ENCODE data around the gene PAK5.
A peak's percentile ranks its signal among the peaks of the same experiment; 100 is the strongest.

Gene PAK5

GRCh38 chr20:9615766-9616454 lies 223.0 kb downstream of the PAK5 start:
- DNase-seq = no peak

- no peak for DNase-seq
Measured at GRCh38 chr20:9615118-9615517, 223.8 kb downstream of the PAK5 start.

- DNase-seq = no peak
Measured at GRCh38 chr20:9613871-9614270, 225.0 kb downstream of the PAK5 start.

- DNase-seq = no peak
Measured at GRCh38 chr20:9611921-9612320, 227.0 kb downstream of the PAK5 start.

DNA sequence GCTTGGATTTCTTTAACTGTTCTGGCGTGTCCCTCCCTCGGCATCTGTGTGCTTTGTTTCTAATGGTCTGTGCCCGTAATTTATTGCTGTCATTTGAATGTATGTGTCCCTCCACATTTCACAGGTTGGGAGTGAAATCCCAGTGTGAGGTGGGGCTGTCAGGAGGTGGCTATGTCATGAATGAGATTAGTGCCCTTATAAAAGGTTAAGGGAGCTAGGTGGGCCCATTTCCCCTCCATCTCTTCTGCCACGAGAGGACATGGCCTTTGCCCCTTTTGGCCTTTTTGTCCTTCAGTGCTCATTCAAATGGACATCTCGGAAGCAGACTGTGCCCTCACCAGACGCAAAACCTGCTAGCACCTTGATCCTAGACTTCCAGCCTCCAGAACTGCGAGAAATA lies 228.2 kb downstream of the PAK5 start:
- DNase-seq = no peak

- DNase-seq = peak; percentile 75
Measured at GRCh38 chr20:9609887-9610502, 228.9 kb downstream of the PAK5 start.

DNA sequence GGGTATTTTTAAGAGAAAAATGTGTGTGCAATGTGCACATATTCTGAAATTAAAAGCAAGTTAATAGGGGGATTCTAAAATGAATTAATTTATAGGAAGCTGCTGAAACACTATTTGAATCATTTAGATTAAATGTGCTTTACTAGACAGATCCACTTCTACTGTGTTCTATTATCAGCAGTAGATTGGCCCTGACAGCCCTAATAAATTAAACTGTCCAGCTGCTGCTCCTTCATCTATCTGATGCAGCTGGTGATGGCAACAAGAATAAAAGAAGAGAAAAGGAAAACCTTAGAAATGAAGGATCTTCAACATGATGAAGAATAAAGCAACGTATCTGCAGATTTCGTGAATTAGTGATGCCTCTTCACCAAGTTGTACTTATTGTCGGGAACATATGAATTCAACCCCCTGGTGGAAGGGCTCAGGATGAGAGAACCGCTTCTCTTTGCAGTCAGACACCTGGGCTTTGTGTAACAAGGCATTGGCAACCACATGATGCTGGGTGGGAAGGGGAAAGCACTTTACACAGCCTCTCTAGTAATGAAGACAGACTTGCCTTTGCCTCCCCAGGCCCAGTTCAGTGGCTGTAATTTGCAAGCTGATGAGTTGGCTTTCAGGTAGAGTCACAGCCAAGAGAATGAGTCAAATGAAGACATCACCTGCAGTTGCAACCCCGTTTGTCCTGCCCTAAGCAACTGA lies 230.1 kb downstream of the PAK5 start:
- peak; percentile 47 for DNase-seq

DNA sequence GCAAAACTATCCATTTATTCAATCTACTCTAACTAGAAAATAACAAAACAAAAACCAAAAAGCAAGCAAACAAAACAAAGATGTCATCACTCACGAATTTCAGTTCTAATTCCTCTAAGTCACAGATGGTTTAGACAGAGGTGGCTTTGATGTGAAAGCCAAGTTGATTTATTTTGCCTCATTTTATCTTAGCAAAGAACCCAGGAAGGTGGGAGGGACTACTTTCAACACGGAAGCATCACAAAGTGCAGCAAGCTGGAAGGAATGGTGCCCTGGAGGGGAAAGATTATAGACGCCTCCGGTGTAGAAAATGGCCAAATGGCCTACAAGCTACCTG lies 236.1 kb downstream of the PAK5 start:
- no peak for DNase-seq

- DNase-seq = peak; percentile 92
Measured at GRCh38 chr20:9600562-9600961, 238.3 kb downstream of the PAK5 start.

DNA sequence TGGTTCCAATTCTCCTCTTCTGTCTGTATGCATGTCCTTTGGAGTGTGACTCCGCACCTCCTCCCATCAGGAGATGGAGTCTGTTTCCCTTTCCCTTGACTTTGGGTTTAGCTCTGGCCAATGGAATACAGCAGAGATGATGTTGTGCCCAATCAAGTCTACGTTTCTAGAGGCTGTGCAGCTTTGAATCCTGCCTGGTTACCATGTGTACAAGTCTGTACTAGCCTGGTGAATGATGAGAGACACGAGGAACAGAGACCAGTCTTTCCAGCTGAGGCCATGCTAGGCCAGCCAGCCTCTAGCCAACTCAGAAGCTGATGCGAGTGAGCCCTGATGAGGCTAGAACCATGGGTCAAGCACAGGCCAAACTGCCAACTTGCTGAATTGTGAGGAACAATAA lies 241.3 kb downstream of the PAK5 start:
- no peak for DNase-seq

DNA sequence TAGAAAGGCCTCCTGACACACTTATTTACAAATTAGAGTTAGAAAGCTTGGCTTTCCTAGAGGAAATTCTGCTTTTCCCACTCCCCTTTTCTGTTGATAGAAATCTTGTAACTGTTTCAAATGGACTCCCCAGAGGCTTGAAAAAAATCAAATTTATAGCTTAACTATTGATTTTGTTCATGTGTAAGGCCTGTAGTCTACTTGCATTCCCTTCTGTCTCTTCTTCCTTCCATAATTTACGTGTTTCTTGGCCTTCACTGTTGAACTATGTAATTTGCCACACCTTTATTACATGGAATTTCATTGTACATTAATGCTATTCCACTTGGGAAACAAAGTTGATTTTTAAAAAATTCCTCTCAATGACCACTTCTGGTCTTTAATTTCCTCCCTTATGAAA lies 243.1 kb downstream of the PAK5 start:
- no peak for DNase-seq

DNA sequence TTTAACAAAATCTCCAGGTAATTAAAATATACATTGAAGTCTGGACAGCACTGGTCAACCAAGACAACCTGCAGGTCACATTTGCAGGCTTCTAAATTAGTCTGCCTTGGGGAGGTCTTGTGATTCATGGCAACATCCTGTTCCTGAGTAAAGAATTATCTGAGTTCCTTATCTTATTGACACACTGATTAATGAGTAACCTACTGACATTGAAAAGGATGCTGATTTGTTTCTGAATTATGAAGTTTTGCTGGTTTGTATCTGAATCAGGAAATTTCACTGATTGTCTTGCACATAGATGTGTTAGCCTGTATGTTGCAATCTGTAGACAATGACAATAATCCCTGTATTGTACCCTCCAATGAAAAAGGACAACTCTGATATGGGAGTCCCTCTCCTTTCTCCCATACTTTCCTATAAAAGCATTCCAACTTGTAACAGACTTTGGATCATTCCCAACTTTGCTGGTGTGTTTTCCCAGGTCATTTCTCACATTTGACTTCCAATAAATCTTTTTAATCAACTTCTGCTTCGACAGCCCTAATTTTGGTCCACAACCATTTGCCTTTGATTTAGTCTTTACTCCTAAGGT lies 244.5 kb downstream of the PAK5 start:
- no peak for DNase-seq

DNA sequence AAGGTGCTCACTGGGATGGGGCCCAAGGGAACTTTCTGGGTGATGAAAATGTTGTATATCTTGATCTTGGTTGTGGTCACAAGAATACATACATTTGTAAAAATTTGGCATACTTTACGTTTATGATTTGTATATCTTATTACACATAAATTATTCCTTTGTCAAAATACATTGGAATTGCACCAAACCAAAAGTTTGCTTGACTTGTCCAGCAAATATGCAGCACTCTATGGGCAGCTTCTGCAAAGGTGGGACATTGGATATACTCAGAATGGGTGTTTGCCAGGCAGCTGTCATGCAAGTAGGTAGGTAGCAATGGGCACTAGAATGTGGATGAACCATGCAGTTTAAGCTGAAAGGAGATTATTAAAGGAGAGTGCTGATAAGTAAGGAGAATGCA lies 246.5 kb downstream of the PAK5 start:
- no peak for DNase-seq

DNA sequence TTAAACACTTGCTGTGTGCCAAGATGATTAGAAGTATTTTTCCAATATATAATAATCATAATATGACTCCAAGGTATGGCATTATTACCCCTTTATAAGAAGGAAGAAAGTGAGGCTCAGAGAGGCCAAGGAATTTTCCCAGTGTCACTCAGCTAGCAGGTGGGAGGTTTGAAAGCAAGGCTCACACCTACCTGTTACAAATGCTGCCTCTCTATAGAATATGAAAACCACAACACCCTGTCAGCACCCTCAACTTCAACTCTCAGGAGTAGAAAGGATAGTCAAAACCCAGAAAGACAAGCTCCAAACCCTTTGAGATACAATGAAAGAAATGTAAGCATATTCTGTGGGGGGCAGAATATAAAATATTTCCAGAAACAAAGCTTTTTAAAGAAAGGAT lies 247.8 kb downstream of the PAK5 start:
- DNase-seq = no peak

DNA sequence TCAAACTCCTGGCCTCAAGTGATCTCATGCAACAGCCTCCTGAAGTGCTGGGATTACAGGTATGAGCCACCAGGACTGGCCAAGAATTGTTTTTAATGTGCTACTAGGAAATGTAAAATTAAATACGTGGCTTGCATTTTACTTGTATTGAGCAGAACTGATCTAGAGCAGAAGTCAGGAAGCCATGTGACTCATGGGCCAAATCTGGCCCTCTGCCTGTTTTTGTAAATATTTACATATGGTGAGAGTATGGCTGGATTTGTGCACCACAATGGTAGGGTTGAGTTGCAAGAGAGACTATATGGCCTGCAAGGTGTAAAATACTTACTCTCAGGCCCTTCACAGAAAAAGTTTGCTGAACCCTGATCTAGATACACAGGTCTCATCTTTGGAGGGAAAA lies 248.7 kb downstream of the PAK5 start:
- peak; percentile 17 for DNase-seq

GRCh38 chr20:9588706-9589105 lies 250.2 kb downstream of the PAK5 start:
- DNase-seq = peak; percentile 38

GRCh38 chr20:9583151-9583550 lies 255.7 kb downstream of the PAK5 start:
- DNase-seq = no peak

- DNase-seq = no peak
Measured at GRCh38 chr20:9582137-9582536, 256.7 kb downstream of the PAK5 start.

GRCh38 chr20:9581509-9581908 lies 257.4 kb downstream of the PAK5 start:
- no peak for DNase-seq

DNA sequence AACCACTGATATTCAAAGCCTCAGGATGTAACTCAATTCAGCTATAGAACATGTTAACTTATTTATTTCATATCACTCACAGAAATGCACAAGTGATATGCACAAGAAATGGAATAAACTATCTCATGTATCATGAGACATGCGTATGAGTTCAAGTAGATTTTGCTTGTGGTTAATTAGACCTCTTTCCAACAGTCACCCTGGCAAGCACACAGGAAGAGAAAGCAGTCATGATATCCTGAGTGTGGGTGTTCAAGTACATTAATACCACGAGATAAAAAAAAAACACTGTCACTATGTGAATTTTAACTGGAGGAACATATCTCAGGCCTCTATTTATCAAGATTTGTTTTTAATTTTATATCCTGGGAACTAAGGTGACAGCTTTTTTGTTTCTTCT lies 260.3 kb downstream of the PAK5 start:
- DNase-seq = no peak

DNA sequence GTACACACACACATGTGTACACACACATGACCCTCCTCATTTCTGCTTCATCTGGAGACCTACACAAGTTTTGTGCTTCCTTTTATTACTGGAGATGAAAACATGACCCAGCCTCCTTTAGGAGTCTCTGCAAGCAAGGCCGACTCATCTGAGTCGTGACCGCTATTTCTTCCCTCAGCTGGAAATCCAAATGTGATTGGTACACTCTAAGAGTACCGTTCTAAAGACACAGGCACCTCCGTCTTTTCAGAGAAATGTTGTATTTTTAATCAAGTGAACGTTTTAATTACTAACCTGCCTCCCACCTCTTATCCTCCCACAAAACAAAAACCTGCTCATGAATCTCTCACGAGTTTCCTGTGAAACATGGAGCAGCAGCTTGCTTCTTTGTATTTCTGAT lies 261.5 kb downstream of the PAK5 start:
- no peak for DNase-seq

DNA sequence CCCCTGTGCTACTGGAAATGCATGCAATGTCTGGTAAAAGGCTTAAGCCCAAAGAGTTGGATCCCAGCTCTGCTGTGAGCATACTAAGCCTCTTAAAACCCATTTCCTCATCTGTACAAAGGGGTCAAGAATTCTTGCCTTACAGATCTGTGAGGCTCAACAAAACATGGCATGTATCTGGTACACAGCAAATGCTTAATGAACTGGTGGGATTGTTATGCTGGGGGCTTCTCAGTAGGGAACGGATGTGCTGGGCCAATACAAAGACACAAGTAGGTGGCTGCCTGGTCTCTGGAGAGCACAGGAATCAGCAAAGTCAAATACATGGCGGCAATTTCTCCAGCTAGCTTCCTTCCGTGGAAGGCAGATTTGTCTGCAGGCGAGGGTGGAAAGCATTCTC lies 262.2 kb downstream of the PAK5 start:
- no peak for DNase-seq

GRCh38 chr20:9575836-9576235 lies 263.0 kb downstream of the PAK5 start:
- no peak for DNase-seq

DNA sequence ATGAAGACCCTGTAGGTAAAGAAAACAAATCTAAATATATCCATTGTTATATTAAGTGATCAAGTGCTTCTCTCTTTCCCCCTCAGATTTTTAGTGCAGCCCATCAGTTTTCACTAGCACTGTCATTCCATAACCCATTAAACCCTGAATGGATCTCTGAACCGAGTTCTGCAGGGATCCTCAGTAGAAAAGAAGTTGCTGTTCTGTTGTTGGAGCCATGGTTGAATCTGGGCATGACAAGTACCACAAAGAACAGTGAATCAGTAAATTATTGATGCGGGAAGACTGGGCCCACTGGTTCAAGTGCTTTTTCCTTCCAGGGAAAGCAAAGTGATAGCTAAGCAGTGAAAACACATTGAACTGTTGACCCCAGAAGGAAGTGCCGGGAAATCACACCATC lies 264.1 kb downstream of the PAK5 start:
- DNase-seq = no peak

All from NCI-H146 (cell line).